Measurements from ENCODE around the gene GRIK1.

Gene GRIK1

DNA sequence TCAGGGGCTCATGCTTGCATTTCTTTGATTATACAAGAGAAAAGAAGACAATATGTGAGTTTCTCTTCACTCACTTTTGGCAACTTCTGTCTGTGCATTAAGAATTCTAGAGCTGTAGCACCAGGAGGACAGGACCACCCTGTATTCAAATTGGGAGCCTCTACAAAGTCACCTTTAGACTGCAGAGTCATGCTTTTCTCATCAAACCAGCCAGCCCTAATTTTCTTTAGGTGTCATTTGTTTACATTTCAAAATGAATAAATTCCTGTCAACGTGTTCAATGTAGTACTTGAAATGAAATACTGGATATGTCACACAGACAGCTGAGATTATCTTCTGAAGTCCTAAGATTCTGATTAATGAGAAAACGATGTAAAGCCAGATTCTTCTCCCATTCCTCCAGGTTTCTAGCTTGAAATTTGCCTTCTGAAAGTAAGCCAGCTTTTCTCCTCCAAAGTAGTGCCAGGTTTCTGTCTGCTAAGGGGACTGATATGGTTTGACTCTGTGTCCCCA lies 177.2 kb downstream of the GRIK1 start:
- Histone ChIP-seq H3K36me3 (ENCODE audit: insufficient read depth, low read length) (no peaks in the 10 kb centered on the region), H3K4me1 (ENCODE audit: insufficient read depth, low read length, poor library complexity, severe bottlenecking) (no peaks in the 10 kb centered on the region), H3K9me3 (ENCODE audit: insufficient read depth, low read depth, low read length) (no peaks in the 10 kb centered on the region), H4K20me1 (ENCODE audit: insufficient read depth, low read length, poor library complexity, severe bottlenecking) (no peaks in the 10 kb centered on the region), H3K9me2 (replicated peaks; ENCODE audit: low read depth, low read length) (no peaks in the 10 kb centered on the region), H3K4me2 (ENCODE audit: low read depth, low read length, poor library complexity, severe bottlenecking) (no peak overlapping the region), H3F3A (ENCODE audit: low read depth) (no peaks in the 10 kb centered on the region), H2AFZ (ENCODE audit: low read length) (no peak overlapping the region), H3K4me3 (ENCODE audit: low read length, poor library complexity, severe bottlenecking) (no peak overlapping the region), H3K9ac (ENCODE audit: low read depth, low read length, poor library complexity, severe bottlenecking) (no peak overlapping the region), H3K27me3 (ENCODE audit: insufficient read depth, low read length, poor library complexity, severe bottlenecking) (no peaks in the 10 kb centered on the region), H3K79me2 (ENCODE audit: insufficient read depth, low read length) (no peaks in the 10 kb centered on the region)
- TF ChIP-seq EZH2phosphoT487 (IDR thresholded peaks at IDR 0.05; ENCODE audit: borderline replicate concordance) = no peak
- TF ChIP-seq, protein P1, sequence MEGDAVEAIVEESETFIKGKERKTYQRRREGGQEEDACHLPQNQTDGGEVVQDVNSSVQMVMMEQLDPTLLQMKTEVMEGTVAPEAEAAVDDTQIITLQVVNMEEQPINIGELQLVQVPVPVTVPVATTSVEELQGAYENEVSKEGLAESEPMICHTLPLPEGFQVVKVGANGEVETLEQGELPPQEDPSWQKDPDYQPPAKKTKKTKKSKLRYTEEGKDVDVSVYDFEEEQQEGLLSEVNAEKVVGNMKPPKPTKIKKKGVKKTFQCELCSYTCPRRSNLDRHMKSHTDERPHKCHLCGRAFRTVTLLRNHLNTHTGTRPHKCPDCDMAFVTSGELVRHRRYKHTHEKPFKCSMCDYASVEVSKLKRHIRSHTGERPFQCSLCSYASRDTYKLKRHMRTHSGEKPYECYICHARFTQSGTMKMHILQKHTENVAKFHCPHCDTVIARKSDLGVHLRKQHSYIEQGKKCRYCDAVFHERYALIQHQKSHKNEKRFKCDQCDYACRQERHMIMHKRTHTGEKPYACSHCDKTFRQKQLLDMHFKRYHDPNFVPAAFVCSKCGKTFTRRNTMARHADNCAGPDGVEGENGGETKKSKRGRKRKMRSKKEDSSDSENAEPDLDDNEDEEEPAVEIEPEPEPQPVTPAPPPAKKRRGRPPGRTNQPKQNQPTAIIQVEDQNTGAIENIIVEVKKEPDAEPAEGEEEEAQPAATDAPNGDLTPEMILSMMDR (conservative IDR thresholded peaks at IDR 0.05; ENCODE audit: low read length) = no peak

DNA sequence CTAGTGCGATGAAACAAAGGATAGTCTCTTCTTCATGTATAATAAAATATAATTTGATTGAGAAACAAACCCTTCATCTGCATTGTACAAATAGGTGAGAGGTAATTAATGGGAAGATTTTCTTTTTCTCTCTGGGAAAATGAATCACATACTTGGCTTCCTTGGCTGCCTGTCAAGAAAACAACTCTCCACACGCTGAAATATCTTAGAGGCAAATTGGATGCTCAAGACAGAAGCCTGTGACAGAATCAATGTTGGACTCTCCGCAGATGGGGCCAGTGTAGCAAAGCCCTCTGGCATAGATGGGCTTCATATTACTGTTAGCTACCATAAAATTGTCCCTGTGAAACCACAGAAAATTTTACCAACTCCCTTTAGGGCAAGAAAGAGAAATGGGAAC lies 186.6 kb downstream of the GRIK1 start:
- Histone ChIP-seq H3K9me2 (replicated peaks; ENCODE audit: low read depth, low read length) (no peaks in the 10 kb centered on the region), H3K4me2 (ENCODE audit: low read depth, low read length, poor library complexity, severe bottlenecking) (no peak overlapping the region), H3F3A (ENCODE audit: low read depth) (no peaks in the 10 kb centered on the region), H3K4me3 (ENCODE audit: low read length, poor library complexity, severe bottlenecking) (no peak overlapping the region), H3K27me3 (ENCODE audit: insufficient read depth, low read length, poor library complexity, severe bottlenecking) (no peaks in the 10 kb centered on the region), H3K4me1 (ENCODE audit: insufficient read depth, low read length, poor library complexity, severe bottlenecking) (no peaks in the 10 kb centered on the region), H3K36me3 (ENCODE audit: insufficient read depth, low read length) (no peaks in the 10 kb centered on the region), H3K9me3 (ENCODE audit: insufficient read depth, low read depth, low read length) (no peaks in the 10 kb centered on the region; the same call in 1 of the 2 replicates), H4K20me1 (ENCODE audit: insufficient read depth, low read length, poor library complexity, severe bottlenecking) (no peaks in the 10 kb centered on the region), H3K79me2 (ENCODE audit: insufficient read depth, low read length) (no peaks in the 10 kb centered on the region), H3K9ac (ENCODE audit: low read depth, low read length, poor library complexity, severe bottlenecking) (no peak overlapping the region), H2AFZ (ENCODE audit: low read length) (no peak overlapping the region)
- no peak for TF ChIP-seq EZH2phosphoT487 (IDR thresholded peaks at IDR 0.05; ENCODE audit: borderline replicate concordance)
- TF ChIP-seq, protein P1 (conservative IDR thresholded peaks at IDR 0.05; ENCODE audit: low read length) = no peak

DNA sequence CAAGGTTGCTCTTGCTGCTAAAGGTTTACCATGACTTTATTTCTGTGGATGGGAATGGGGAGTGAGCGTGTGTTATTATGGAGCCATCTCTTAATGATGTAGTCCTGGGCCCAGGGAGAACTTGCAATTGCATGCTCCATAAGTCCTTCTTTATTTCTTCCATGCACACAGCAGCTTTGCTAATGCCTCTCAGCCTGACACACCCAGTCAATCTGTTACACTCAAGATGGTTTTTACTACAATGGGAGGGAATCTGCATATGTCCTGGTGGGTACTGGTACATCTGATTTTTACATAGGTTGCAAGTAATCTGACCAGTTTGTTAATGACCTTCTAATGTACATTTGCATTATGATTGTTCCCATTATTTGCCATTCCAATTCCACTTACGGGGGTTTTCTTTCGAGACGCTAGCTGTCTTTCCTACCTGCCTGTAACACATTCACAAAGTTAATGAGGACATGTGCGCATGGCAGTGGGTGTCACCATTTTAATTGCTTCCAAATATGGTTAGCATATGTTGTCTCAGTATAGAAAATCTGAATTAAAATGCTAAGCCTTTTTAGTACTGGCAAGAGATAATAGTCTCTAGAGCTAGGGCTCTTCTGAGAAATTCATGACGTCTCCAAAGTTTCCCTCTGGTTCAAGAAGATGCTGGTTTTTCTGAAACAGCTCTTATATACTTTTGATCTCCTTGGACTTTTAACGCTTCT lies 188.2 kb downstream of the GRIK1 start:
- Histone ChIP-seq H2AFZ (ENCODE audit: low read length) (no peak overlapping the region), H4K20me1 (ENCODE audit: insufficient read depth, low read length, poor library complexity, severe bottlenecking) (no peaks in the 10 kb centered on the region), H3K36me3 (ENCODE audit: insufficient read depth, low read length) (no peaks in the 10 kb centered on the region), H3K79me2 (ENCODE audit: insufficient read depth, low read length) (no peaks in the 10 kb centered on the region), H3K4me1 (ENCODE audit: insufficient read depth, low read length, poor library complexity, severe bottlenecking) (no peaks in the 10 kb centered on the region), H3K9me3 (ENCODE audit: insufficient read depth, low read depth, low read length) (no peaks in the 10 kb centered on the region), H3K4me2 (ENCODE audit: low read depth, low read length, poor library complexity, severe bottlenecking) (no peak overlapping the region), H3F3A (ENCODE audit: low read depth) (no peaks in the 10 kb centered on the region), H3K9me2 (replicated peaks; ENCODE audit: low read depth, low read length) (no peaks in the 10 kb centered on the region), H3K4me3 (ENCODE audit: low read length, poor library complexity, severe bottlenecking) (no peak overlapping the region), H3K27me3 (ENCODE audit: insufficient read depth, low read length, poor library complexity, severe bottlenecking) (no peaks in the 10 kb centered on the region), H3K9ac (ENCODE audit: low read depth, low read length, poor library complexity, severe bottlenecking) (no peak overlapping the region)
- TF ChIP-seq EZH2phosphoT487 (IDR thresholded peaks at IDR 0.05; ENCODE audit: borderline replicate concordance) = no peak
- TF ChIP-seq, protein P1 (conservative IDR thresholded peaks at IDR 0.05; ENCODE audit: low read length) = no peak

Data from Loucy (cell line).